ENCODE measurements around the gene BRF1.
A peak's percentile ranks its signal among the peaks of the same experiment; 100 is the strongest.

The BRF1 gene

GRCh38 chr14:105210266-105211025 is 90.4 kb downstream of the BRF1 start:
- Histone ChIP-seq H3K4me1 (no peaks in the 10 kb centered on the region), H3K27me3 (ENCODE audit: low read depth) (no peaks in the 10 kb centered on the region), H3K9me3 (no peaks in the 10 kb centered on the region), H3K36me3 (replicated peaks) (peaks cover 3% of the 10 kb centered on the region; the same call in 1 of the 2 replicates), H3K4me3 (no peak overlapping the region)
- in situ Hi-C loops (cut with MboI; ENCODE audit: low sequenced_read_pairs) = no loop called here
- no peak for DNase-seq (ENCODE audit: low spot score in 2 of 2)

GRCh38 chr14:105209646-105210045 is 91.2 kb downstream of the BRF1 start:
- Histone ChIP-seq H3K27me3 (ENCODE audit: low read depth) (no peaks in the 10 kb centered on the region), H3K9me3 (no peaks in the 10 kb centered on the region), H3K36me3 (replicated peaks) (peaks cover 3% of the 10 kb centered on the region; the same call in 1 of the 2 replicates), H3K4me1 (no peaks in the 10 kb centered on the region), H3K4me3 (no peak overlapping the region)
- no peak for DNase-seq (ENCODE audit: low spot score in 2 of 2)
- in situ Hi-C loops (cut with MboI; ENCODE audit: low sequenced_read_pairs) = no loop called here

GRCh38 chr14:105209091-105209490 is 91.7 kb downstream of the BRF1 start:
- H3K27me3 ChIP-seq (ENCODE audit: low read depth) = no peaks in the 10 kb centered on the region
- H3K4me1 ChIP-seq = no peaks in the 10 kb centered on the region
- H3K36me3 ChIP-seq (replicated peaks) = peaks cover 3% of the 10 kb centered on the region; the same call in 1 of the 2 replicates
- no peak for DNase-seq (ENCODE audit: low spot score in 2 of 2)
- no peak overlapping the region for H3K4me3 ChIP-seq
- in situ Hi-C loops (cut with MboI; ENCODE audit: low sequenced_read_pairs) = no loop called here
- no peaks in the 10 kb centered on the region for H3K9me3 ChIP-seq

GRCh38 chr14:105208738-105209075 is 92.1 kb downstream of the BRF1 start:
- H3K4me1 ChIP-seq = no peaks in the 10 kb centered on the region
- H3K9me3 ChIP-seq = no peaks in the 10 kb centered on the region
- in situ Hi-C loops (cut with MboI; ENCODE audit: low sequenced_read_pairs) = no loop called here
- H3K27me3 ChIP-seq (ENCODE audit: low read depth) = no peaks in the 10 kb centered on the region
- H3K4me3 ChIP-seq = no peak overlapping the region
- DNase-seq (ENCODE audit: low spot score in 2 of 2) = no peak
- H3K36me3 ChIP-seq (replicated peaks) = peaks cover 3% of the 10 kb centered on the region; the same call in 1 of the 2 replicates

- in situ Hi-C loops (cut with MboI; ENCODE audit: low sequenced_read_pairs) = no loop called here
- H3K4me1 ChIP-seq = no peaks in the 10 kb centered on the region
These were observed 92.6 kb downstream of the BRF1 start for GRCh38 chr14:105207996-105208737.

GRCh38 chr14:105207460-105207901 is 93.3 kb downstream of the BRF1 start:
- peaks cover 3% of the 10 kb centered on the region; the same call in 1 of the 2 replicates for H3K36me3 ChIP-seq (replicated peaks)
- DNase-seq (ENCODE audit: low spot score in 2 of 2) = no peak
- no peak overlapping the region for H3K4me3 ChIP-seq
- no peaks in the 10 kb centered on the region for H3K4me1 ChIP-seq
- in situ Hi-C loops (cut with MboI; ENCODE audit: low sequenced_read_pairs) = no loop called here
- no peaks in the 10 kb centered on the region for H3K9me3 ChIP-seq
- no peaks in the 10 kb centered on the region for H3K27me3 ChIP-seq (ENCODE audit: low read depth)

More at GRCh38 chr14:105207996-105208737, 92.6 kb downstream of the BRF1 start:
- Histone ChIP-seq H3K4me3 (no peak overlapping the region), H3K27me3 (ENCODE audit: low read depth) (no peaks in the 10 kb centered on the region), H3K36me3 (replicated peaks) (peaks cover 3% of the 10 kb centered on the region; the same call in 1 of the 2 replicates), H3K9me3 (no peaks in the 10 kb centered on the region)
- no peak for DNase-seq (ENCODE audit: low spot score in 2 of 2)

GRCh38 chr14:105206873-105207272 is 93.9 kb downstream of the BRF1 start:
- Histone ChIP-seq H3K9me3 (no peaks in the 10 kb centered on the region), H3K4me3 (no peak overlapping the region), H3K4me1 (no peaks in the 10 kb centered on the region), H3K27me3 (ENCODE audit: low read depth) (no peaks in the 10 kb centered on the region), H3K36me3 (replicated peaks) (peaks cover 3% of the 10 kb centered on the region; the same call in 1 of the 2 replicates)
- in situ Hi-C loops (cut with MboI; ENCODE audit: low sequenced_read_pairs) = no loop called here
- DNase-seq (ENCODE audit: low spot score in 2 of 2) = no peak

GRCh38 chr14:105205673-105206208 is 95.1 kb downstream of the BRF1 start:
- Histone ChIP-seq H3K4me1 (no peaks in the 10 kb centered on the region), H3K9me3 (no peaks in the 10 kb centered on the region), H3K36me3 (replicated peaks) (peaks cover 3% of the 10 kb centered on the region; the same call in 1 of the 2 replicates), H3K27me3 (ENCODE audit: low read depth) (no peaks in the 10 kb centered on the region), H3K4me3 (no peak overlapping the region)
- in situ Hi-C loops (cut with MboI; ENCODE audit: low sequenced_read_pairs) = no loop called here
- DNase-seq (ENCODE audit: low spot score in 2 of 2) = no peak

- Histone ChIP-seq H3K9me3 (no peaks in the 10 kb centered on the region), H3K27me3 (ENCODE audit: low read depth) (no peaks in the 10 kb centered on the region), H3K4me3 (no peak overlapping the region), H3K36me3 (replicated peaks) (peaks cover 2% of the 10 kb centered on the region; the same call in 1 of the 2 replicates), H3K4me1 (no peaks in the 10 kb centered on the region)
- in situ Hi-C loops (cut with MboI; ENCODE audit: low sequenced_read_pairs) = no loop called here
- no peak for DNase-seq (ENCODE audit: low spot score in 2 of 2)
These were observed 95.7 kb downstream of the BRF1 start for GRCh38 chr14:105204931-105205672.

- H3K36me3 ChIP-seq (replicated peaks) = no peaks in the 10 kb centered on the region
- in situ Hi-C loops (cut with MboI; ENCODE audit: low sequenced_read_pairs) = no loop called here
- no peak for DNase-seq (ENCODE audit: low spot score in 2 of 2)
- H3K9me3 ChIP-seq = no peaks in the 10 kb centered on the region
- no peaks in the 10 kb centered on the region for H3K4me1 ChIP-seq
- no peaks in the 10 kb centered on the region for H3K27me3 ChIP-seq (ENCODE audit: low read depth)
- no peak overlapping the region for H3K4me3 ChIP-seq
These were observed 96.4 kb downstream of the BRF1 start for GRCh38 chr14:105204206-105204930.

- Histone ChIP-seq H3K4me3 (no peak overlapping the region), H3K27me3 (ENCODE audit: low read depth) (no peaks in the 10 kb centered on the region), H3K36me3 (replicated peaks) (no peaks in the 10 kb centered on the region), H3K9me3 (no peaks in the 10 kb centered on the region), H3K4me1 (no peaks in the 10 kb centered on the region)
- DNase-seq (ENCODE audit: low spot score in 2 of 2) = no peak
- in situ Hi-C loops (cut with MboI; ENCODE audit: low sequenced_read_pairs) = no loop called here
These were observed 97.1 kb downstream of the BRF1 start for GRCh38 chr14:105203701-105204100.

GRCh38 chr14:105203057-105203531 is 97.7 kb downstream of the BRF1 start:
- Histone ChIP-seq H3K9me3 (no peaks in the 10 kb centered on the region), H3K36me3 (replicated peaks) (no peaks in the 10 kb centered on the region), H3K27me3 (ENCODE audit: low read depth) (no peaks in the 10 kb centered on the region), H3K4me1 (no peaks in the 10 kb centered on the region), H3K4me3 (no peak overlapping the region)
- in situ Hi-C loops (cut with MboI; ENCODE audit: low sequenced_read_pairs) = no loop called here
- peak; percentile 20 to 88 for DNase-seq (ENCODE audit: low spot score in 2 of 2)

Data from HAP-1 (cell line).